Measurements from ENCODE around the gene ITM2B.

Gene ITM2B

DNA sequence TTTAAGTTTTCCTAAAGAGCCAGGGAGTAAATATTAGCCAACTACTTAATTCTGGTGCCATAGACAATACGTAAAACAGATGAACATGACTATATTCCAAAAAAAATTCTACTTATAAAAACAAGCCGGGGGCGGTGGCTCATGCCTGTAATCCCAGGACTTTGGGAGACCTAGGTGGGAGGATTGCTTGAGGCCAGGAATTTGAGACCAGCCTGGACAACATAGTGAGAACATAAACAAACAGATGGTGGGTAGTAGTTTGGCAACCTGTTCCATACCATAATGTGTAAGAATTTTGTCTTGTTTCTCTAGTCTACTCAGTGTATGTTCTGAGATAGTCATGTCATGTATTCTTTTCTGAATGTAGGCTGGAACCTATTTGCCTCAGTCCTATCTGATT lies 25.4 kb downstream of the ITM2B start:
- DNase-seq (ENCODE audit: low spot score) = no peak

DNA sequence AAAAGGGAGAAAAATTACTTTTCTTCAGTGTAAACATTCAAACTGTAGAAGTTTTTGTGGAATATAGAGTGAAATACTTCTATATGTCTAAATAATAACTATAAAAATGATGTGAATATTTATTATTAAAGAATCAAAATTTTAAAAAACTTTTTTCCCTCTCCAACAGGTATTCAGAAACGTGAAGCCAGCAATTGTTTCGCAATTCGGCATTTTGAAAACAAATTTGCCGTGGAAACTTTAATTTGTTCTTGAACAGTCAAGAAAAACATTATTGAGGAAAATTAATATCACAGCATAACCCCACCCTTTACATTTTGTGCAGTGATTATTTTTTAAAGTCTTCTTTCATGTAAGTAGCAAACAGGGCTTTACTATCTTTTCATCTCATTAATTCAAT lies 28.0 kb downstream of the ITM2B start:
- DNase-seq (ENCODE audit: low spot score) = no peak

DNA sequence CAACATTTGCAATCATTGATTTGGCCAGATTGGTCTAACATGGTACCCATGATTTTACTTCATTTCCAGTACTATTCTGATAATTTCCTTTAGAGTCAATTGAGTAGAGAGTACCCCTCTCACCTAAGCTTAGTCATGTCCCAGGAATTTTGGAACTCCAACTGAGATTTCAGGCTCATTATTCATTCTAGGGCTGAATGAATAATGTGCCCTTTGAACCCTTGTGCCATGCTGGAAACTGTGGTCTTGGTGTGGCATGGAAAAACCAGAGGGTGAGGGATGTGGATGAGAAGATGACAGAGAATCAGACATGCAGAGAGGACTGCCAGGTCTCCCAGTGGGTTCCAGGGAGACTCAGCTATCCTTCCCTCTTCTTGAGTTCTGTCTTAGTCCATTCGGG lies 30.2 kb downstream of the ITM2B start:
- DNase-seq (ENCODE audit: low spot score) = no peak

DNA sequence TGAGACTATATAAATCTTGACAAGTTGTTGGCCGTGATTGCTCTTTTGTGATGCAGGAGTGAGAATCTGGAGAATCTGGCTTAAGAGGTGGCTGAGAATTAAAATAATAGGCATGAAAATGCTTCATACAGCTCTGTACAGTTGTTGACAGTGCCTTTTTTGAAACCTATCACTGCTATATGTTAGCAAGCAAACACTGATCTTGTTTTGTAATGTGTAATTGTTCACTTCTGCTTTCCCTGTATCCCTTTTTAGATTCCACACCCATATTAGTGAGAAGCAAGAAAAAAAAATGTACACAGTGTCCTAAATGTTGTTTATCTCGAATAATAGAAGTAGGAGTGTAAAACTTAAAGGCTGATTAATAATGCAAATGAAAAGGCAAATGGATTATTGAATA lies 31.1 kb downstream of the ITM2B start:
- no peak for DNase-seq (ENCODE audit: low spot score)

DNA sequence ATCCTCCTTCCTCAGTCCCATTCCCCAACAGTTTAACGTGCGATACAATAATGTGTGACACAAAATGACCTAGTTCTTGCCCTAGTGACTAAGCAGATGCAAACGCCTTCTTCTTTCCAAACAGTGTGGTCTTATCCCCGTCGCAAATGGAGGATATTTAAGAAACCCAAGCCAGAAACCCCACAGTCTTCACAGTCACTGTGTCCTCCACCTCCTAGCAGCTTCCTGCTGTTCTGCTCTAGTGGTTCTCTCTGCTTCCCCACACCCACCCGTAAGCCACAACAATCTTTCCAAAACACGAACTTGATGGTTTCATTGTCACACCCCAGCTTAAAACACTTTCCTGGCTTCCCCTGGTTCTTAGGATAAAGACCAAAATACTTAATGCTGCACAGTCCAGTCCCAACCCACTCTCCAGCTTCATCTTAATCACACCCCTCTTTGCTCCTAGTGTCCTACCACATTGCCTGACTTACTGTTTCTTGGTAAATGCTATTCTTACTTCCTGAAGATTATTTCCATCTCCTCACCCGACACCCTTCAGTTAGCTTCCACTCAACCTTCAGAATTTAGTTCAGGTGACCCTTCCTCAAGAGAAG lies 32.3 kb downstream of the ITM2B start:
- DNase-seq (ENCODE audit: low spot score) = no peak

DNA sequence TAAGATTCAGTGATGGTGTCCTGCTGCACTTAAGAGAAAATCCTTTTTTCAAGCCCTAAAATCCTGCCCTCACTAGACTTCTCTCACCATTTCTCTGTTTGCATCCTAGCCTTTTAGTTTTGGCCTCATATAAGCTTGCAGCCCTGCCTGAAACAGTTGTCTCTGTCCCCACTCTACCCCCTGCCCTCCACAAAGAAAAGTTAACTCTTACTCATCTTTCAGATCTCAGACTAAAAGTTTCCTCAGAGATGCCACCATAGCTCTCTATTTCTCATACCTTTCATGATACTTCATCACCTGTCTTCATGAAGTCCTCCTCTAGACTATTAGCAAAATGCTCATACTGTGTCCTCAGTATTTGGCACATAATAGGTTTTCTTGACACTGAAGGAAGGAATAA lies 33.1 kb downstream of the ITM2B start:
- DNase-seq (ENCODE audit: low spot score) = no peak

DNA sequence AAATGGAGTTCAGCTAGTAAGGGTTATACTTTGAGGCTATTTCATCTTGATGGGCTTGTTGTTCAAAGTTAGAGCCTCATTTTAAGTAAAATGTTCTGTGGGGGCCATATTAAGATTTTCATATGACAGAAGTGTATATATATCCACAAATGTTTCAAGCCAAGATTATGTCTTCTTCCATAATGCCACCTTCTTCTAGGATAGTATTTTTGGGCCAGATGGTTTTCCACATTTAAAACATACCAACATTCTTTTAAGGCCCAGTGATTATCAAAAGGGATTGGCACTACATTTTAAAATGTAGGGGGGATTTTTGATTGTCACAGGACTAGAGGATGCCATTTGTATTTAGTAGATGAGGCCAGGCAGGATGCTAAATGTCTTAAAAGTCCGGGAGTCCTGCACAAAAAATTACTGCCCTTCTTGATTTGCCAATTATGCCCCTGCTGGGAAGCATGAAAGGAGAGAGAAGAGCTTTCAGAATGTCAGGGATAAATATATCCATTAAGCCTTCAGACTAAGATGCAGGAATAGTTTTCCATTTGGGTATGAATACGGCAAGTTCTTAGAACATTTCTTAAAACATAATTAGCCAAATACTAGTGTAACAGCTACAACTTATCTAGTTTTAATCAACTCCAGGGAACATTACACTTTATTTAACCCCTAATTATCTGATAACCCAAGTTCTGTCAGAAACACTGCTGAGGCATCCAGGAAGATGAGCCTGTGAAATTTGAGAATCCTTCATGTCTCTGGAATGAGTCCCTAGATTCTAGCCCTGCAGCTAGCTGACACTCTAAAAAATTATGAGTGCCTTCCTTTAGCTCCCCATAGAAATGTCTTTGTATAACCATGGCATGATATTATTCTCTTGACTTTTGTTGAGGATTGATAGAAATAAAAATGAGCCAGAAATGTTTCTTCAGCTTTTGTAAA lies 34.0 kb downstream of the ITM2B start:
- no peak for DNase-seq (ENCODE audit: low spot score)

DNA sequence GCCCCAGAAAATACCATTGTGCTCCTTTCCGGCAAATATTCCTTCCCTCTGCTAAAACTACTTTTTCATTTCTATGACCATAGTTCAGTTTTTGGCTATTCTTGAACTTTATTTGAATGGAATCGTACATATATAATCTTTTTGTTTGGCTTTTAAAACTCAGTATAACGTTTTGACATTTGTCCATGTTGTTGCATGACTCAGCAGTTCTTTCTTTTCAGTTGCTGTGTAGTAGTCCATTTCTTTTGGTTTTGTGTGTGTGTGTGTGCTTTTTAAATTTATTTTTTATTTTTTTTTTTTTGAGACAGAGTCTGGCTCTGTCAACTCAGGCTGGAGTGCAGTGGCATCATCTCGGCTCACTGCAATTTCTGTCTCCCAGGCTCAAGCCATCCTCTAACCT lies 35.0 kb downstream of the ITM2B start:
- no peak for DNase-seq (ENCODE audit: low spot score)

DNA sequence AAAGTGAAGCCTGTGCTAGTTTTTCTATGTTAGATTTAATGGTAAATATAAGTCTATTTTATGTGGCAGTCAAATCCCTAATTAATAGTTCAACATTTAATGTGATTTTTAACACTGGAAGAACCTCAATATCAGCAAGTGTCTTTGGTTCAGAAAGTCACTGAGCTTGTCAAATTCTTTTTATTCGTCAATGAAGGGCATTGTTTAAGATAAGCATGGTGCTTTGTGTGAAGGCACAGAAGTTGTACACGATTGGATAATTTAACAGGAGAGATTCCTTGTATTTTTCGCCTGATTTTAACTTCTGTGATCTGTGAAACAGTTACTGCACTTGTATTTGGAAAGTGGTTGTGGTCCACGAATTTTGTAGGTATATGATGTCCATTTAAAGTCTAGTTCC lies 40.3 kb downstream of the ITM2B start:
- peak; percentile 40 for DNase-seq (ENCODE audit: low spot score)

DNA sequence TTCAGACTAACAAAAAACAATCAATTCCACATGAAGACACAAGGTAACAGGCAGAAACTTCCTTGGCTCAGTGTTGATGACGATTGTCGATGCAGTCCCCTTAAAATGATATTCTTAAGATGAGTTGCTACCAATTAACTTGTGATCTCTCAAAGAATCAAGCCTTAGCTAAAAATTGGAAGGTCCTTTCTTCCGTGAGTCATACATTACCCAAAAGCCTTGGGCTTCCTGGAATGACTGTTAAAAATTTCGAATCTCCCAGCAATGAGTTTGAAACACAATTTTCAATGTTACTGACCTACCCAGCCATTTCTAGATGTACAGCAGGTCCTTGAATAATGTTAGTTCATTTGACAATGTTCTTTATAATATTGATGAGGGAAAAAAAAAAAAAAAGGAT lies 42.5 kb downstream of the ITM2B start:
- DNase-seq (ENCODE audit: low spot score) = no peak

DNA sequence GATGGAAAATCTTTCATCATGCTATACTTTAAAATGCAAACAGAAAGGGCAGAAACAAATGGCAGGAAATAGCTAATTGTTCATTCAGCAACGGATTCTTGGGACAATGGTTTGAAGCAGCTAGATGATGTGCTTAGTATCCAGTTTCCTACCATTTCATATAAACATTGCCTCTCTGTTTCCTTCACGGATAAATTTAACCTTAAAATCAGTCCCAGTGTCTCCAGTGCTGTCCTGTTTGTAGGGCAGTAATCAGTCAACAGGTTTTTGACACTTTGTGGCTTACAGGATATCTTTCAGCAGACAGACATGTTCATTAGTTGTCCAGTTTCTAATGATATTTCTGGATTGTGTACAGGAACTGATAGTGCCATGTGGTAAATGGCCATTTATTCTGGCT lies 45.8 kb downstream of the ITM2B start:
- no peak for DNase-seq (ENCODE audit: low spot score)

DNA sequence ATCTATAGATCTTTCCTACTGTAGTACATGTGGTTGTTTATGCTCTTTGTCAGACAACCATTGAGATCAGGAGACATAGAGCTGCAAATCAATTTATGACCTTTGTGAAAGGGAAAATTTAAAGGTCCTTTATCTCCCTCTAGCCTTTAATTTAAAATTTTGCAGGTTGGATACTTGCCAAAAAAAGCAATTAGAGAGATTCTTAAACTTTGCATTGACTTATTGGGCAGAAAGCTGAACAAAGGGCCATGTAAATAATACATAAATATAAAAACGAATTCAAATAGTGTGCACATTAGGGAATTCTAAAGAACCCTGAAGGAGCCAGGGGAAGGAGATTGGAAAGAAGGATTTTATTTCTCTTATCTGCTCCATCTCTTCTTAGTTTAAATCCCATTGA lies 48.5 kb downstream of the ITM2B start:
- no peak for DNase-seq (ENCODE audit: low spot score)

DNA sequence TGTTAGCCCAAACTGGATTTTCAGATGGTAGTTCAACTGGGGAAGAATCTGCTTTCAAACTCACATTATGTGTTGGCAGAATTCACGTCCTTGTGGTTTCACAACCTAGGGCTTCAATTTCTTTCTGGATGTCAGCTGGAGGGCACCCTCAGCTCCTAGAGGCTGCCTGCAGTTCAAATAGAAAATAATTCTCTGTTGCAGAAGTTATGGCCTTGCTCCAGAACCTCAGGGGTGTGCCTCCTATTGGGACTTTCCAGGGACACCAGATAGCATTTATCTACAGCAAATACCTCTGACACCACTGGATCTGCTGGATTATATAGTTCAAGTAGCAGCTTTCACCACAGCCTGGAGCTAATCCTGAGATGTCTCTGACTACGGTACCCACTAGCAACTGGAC lies 58.7 kb downstream of the ITM2B start:
- no peak for DNase-seq (ENCODE audit: low spot score)

DNA sequence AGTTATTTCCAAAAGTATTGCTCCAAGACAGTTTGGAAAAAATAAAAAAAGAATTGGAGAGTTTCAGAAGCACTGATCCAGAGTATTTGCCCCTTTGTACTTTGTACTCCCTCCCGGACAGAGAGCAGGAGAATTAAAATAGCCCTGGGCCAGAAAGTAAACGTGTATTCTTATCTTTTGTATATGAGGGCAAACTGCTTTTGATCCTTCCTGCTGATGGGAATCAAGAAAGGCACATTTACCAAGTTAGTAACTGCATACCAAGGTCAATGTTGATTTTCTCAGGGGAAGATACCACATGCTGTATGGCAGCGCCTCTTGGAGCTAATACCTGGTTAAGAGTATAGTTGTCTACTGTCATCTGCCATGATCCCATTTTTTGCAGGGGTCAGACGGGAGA lies 59.6 kb downstream of the ITM2B start:
- DNase-seq (ENCODE audit: low spot score) = no peak

DNA sequence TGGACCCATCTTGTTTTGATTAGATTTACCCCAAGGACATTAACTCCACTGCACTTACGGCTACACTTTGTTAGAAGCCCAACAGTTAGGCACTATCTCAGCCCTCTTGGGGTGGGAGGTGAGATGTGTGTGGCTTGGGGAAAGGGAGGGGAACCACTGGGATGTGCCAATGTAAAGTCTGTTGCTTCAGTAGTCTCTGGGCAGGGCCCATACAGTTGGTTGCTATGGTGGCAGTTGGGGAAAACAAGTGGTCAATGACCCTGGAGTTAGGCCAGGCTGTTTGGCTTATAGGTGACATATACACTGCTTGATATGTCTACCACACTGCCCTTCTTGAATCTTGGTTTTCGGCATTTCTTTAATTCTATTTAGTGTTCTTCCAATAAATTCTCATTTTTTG lies 61.6 kb downstream of the ITM2B start:
- no peak for DNase-seq (ENCODE audit: low spot score)

DNA sequence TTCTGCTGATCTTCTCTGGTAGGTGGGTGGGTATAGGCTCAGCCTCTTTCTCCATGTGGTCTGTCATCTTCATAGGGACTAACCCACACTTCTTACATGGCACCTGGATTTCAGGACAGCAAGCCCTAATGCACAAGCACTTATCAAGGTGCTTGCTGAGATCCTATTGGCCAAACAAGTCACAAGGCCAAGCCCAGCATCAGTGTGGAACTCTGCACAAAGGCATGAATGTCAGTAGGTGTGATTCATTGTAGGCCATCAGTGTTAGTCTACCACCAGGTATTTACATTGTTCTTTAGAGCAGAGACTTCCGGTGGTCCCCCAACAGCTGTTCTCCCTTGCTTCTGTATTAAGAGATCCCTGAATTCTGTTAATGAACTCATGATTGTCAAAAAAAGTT lies 62.3 kb downstream of the ITM2B start:
- no peak for DNase-seq (ENCODE audit: low spot score)

DNA sequence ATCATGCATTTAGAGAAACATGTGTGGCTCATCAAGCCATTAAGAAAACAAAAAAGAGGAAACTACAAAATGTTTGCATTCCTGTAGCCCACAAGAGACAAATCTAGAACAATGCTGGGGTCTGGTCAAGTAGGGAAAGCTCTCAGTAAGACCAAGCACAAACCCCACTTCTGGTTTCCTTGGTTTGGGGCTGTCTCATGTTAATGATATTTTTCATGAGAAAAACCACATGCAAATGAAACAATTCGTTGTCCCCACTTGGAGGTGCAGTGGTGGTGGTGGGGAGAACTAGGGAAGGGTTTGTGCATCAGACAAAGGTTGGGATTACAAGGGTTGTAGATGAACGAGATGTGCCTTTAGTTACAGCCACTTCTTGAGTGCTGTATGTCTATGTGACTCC lies 63.5 kb downstream of the ITM2B start:
- no peak for DNase-seq (ENCODE audit: low spot score)

DNA sequence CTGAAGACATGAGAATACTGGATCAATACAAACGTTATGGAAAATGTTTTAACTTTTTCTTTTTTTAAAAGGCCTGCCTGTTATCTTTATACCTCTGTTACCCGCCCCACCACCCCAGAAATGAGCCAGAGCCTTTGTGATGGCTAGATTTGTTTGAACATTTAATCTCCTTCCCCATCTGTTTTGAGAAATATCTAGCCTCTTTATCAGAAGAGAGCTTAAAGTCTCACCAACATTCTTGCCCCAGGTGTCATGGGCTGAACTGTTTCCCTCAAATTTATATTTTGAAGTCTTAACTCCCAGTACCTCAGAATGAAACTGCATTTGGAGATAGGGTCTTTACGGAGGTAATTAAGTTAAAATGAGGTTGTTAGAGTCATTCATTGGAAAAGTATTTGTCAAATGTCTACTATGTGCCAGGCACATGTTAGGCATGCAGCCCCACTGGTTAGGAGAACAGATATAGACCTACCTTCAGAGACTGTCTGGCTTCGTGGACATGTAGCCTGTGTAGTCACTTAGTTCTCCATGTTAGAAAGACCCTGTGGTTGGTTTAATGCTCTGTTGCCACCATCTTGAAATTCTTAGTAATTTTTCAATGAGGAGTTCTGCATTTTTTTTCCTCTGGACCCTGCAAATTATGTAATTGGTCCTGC lies 64.3 kb downstream of the ITM2B start:
- no peak for DNase-seq (ENCODE audit: low spot score)

DNA sequence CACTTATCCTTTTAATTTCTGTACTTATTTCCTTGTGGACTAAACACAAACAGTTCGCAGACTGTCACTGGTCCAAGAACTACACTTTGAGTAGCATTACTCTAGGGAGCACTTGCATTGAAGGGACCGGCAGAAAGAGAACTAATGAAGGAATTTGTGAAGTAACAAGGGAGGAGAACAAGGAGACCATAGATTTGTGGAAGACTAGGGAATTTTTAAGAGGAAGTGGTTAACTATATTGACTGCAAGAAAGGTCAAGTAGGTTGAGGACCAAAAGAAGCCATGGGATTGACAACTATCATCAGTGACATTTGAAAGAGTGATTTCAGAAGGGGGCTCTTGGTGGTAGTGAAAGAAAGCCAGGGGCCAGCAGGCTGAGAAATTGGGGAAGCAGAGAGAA lies 66.6 kb downstream of the ITM2B start:
- no peak for DNase-seq (ENCODE audit: low spot score)

DNA sequence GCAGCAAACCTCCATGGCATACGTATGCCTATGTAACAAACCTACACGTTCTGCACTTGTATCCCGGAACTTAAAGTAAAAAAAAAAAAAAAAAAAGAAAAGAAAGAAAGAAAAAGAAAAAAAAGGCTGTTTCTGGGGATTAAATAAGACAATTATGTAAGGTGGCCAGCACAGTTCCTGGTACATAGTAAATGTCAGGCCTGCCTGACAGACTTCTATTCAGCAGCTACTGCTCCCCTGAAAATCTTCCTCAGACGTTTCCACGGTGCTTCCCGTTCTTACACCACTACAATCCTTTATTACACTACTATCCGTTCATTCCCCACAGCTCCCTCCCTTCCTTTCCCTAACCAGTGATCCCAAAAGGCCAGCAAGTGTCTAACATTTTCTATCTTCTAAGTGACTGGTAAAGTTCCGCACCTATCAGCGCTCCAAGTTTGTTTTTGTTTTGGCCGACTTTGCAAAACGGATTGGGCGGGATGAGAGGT lies 69.9 kb downstream of the ITM2B start:
- no peak for DNase-seq (ENCODE audit: low spot score)

DNA sequence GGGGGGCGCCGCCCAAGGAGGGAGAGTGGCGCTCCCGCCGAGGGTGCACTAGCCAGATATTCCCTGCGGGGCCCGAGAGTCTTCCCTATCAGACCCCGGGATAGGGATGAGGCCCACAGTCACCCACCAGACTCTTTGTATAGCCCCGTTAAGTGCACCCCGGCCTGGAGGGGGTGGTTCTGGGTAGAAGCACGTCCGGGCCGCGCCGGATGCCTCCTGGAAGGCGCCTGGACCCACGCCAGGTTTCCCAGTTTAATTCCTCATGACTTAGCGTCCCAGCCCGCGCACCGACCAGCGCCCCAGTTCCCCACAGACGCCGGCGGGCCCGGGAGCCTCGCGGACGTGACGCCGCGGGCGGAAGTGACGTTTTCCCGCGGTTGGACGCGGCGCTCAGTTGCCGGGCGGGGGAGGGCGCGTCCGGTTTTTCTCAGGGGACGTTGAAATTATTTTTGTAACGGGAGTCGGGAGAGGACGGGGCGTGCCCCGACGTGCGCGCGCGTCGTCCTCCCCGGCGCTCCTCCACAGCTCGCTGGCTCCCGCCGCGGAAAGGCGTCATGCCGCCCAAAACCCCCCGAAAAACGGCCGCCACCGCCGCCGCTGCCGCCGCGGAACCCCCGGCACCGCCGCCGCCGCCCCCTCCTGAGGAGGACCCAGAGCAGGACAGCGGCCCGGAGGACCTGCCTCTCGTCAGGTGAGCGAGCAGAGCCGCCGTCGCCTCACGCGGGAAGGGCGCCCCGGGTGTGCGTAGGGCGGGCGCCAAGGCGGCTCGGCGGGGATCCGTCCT lies 70.5 kb downstream of the ITM2B start, which contains the start of gene RB1:
RB1 (plus strand) TSS at position 393 of the 784 bp plus-strand sequence; CDS start at position 555, 162 bp downstream.
- peak; percentile 83 for DNase-seq (ENCODE audit: low spot score)
